Measurements from ENCODE around the gene CDK16. TPM values are rescaled to one million over a fixed set of nuclear protein-coding genes. Genes with fewer than 3 reads are reported as not detected.

The CDK16 gene
- total RNA-seq, 1 donor: 81.6 TPM

- no peak overlapping the region for H3K4me3 ChIP-seq (ENCODE audit: low read depth, low read length)
- no peak for DNase-seq (ENCODE audit: low read depth)
- TF ChIP-seq CTCF (IDR thresholded peaks at IDR 0.05; ENCODE audit: insufficient read depth, low read depth, low read length): no peak
Measured at GRCh38 chrX:47212381-47213293, 5.8 kb upstream of the CDK16 start.

DNA sequence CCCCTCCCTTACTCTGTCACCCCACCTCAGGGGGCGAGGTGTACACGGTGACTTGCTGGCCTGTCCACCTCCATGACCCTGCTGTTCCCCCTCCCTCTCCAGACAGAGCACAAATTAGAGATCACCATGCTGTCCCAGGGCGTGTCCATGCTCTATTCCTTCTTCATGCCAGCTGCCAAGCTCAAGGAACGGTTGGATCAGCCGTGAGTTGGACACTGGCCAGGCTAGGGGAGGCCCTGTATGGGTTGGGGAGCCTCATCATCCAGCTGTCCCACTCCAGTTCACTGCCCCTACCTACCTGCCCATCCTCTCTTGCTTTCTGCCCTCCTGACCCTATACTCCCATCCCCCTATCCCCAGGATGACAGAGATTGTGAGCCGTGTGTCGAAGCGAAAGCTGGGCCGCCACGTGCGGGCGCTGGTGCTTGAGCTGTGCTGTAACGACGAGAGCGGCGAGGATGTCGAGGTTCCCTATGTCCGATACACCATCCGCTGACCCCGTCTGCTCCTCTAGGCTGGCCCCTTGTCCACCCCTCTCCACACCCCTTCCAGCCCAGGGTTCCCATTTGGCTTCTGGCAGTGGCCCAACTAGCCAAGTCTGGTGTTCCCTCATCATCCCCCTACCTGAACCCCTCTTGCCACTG, 3.9 kb upstream of the CDK16 start:
- no peak for TF ChIP-seq CTCF (IDR thresholded peaks at IDR 0.05; ENCODE audit: insufficient read depth, low read depth, low read length)
- H3K4me3 ChIP-seq (ENCODE audit: low read depth, low read length): no peak overlapping the region
- no peak for DNase-seq (ENCODE audit: low read depth)

- no peak overlapping the region for H3K4me3 ChIP-seq (ENCODE audit: low read depth, low read length)
- DNase-seq (ENCODE audit: low read depth): no peak
- TF ChIP-seq CTCF (IDR thresholded peaks at IDR 0.05; ENCODE audit: insufficient read depth, low read depth, low read length): no peak
Measured at GRCh38 chrX:47215291-47215900, 3.1 kb upstream of the CDK16 start.

DNA sequence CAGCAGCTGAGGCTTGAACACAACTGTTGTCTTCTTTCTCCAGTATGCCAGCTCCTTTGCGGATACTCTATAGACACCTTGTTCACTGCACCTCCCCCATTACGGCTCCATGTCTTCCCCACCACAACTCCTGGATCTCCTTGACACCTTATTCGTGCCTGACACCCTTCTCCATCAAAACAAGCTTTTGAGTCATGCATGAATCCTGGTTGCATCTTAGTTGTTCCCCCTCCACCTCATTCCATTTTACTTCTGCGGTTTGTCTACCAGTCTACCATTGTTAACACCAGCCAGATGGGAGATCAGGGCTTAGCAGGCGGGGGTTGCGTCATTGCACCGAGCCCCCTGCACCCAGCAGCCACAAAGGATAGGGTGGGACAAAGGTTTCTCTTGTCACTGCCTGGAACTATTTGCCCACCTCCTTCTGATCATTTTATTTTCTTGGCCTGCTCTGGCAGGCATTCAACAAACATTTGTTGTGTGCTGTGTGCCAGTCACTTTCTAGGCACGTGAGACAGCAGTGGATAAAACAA, 2.0 kb upstream of the CDK16 start:
- no peak for TF ChIP-seq CTCF (IDR thresholded peaks at IDR 0.05; ENCODE audit: insufficient read depth, low read depth, low read length)
- DNase-seq (ENCODE audit: low read depth): no peak
- H3K4me3 ChIP-seq (ENCODE audit: low read depth, low read length): no peak overlapping the region

- H3K4me3 ChIP-seq (ENCODE audit: low read depth, low read length): peak overlapping the region; percentile 38
- peak; percentile 81 for DNase-seq (ENCODE audit: low read depth)
- TF ChIP-seq CTCF (IDR thresholded peaks at IDR 0.05; ENCODE audit: insufficient read depth, low read depth, low read length): no peak
Measured at GRCh38 chrX:47217121-47217851, 1.2 kb upstream of the CDK16 start.

DNA sequence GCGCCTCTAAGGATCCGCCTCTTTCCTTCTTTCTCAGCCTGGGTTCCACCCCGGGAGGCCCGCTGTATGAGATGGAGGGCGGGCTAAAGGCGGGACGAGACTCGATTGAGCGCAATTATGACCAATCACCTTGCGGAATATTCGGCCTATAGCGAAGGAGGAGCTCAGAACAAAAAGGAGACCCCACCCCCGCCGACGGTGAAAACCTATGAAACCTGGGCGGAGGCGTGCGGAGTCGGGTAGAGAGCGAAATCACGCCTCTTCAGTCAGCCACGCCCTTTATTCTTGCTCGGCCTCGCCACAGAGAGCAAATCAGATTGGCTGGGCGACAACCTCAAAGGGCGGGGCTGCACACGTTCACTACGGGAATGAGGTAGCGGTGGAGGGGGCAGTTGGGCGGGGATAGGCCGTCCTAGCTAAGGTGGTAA, 615 bp upstream of the CDK16 start:
- TF ChIP-seq CTCF (IDR thresholded peaks at IDR 0.05; ENCODE audit: insufficient read depth, low read depth, low read length): no peak
- peak overlapping the region; percentile 79 for H3K4me3 ChIP-seq (ENCODE audit: low read depth, low read length)
- DNase-seq (ENCODE audit: low read depth): peak; percentile 99
